SIG-M5 treated with dmso at 0.1 percent for 504 hours (cell line): ENCODE data around the gene USP17L12.
"Not testable (repeated sequence)": the region's sequence is repeated elsewhere in the genome, so short reads cannot be mapped to it uniquely, and the experiment has no call there.

Source experiments
- DNase-seq: peaks from one replicate; lab custom pipeline; 2025; ENCODE audit not compliant: unreplicated experiment; lab: John Stamatoyannopoulos, UW

Gene USP17L12, protein sequence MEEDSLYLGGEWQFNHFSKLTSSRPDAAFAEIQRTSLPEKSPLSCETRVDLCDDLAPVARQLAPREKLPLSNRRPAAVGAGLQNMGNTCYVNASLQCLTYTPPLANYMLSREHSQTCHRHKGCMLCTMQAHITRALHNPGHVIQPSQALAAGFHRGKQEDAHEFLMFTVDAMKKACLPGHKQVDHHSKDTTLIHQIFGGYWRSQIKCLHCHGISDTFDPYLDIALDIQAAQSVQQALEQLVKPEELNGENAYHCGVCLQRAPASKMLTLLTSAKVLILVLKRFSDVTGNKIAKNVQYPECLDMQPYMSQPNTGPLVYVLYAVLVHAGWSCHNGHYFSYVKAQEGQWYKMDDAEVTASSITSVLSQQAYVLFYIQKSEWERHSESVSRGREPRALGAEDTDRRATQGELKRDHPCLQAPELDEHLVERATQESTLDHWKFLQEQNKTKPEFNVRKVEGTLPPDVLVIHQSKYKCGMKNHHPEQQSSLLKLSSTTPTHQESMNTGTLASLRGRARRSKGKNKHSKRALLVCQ

DNA sequence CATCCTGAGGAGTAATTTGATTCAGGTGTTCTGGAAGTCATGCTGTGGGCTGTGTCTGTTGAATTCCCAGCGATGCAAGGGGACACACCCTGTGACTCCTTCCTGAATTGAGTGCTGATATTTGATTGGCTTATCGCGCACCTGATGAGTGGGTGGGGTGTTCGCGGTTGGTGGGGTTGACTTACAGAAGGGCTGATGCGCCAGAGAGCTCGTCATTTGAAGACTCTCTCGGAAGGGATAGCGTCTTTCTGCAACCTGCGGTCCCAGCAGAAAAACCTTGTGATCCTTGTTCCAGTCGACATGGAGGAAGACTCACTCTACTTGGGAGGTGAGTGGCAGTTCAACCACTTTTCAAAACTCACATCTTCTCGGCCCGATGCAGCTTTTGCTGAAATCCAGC lies at the start of gene USP17L12:
USP17L12 (plus strand) TSS at position 301 of the 400 bp plus-strand sequence; CDS start at position 301, 0 bp downstream.
- not testable (repeated sequence) for DNase-seq

DNA sequence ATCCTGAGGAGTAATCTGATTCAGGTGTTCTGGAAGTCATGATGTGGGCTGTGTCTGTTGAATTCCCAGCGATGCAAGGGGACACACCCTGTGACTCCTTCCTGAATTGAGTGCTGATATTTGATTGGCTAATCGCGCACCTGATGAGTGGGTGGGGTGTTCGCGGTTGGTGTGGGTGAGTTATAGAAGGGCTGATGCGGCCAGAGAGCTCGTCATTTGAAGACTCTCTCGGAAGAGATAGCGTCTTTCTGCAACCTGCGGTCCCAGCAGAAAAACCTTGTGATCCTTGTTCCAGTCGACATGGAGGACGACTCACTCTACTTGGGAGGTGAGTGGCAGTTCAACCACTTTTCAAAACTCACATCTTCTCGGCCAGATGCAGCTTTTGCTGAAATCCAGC lies 9.6 kb upstream of the USP17L12 start, which contains the start of gene USP17L10:
USP17L10 (plus strand) TSS at position 301 of the 400 bp plus-strand sequence; CDS start at position 301, 0 bp downstream.
- DNase-seq = not testable (repeated sequence)

DNA sequence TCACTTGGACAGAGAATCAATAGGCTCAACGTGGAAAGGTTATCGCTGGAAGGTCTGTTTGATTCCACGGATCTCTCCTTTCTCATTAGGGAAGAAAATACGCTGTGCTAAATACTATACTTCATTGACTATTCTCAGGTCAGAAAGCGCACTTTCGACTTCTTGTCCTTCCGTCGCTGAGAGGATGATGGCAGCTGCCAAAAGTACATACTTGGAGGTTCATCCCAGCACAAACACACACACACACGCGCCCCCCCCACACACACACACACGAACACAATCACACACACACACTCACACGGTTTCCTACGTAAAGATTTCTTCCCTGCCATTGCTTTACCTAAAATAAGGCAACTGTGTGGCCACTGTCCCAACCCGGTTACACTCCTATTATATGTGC lies 5.3 kb upstream of the USP17L12 start:
- DNase-seq = not testable (repeated sequence)

DNA sequence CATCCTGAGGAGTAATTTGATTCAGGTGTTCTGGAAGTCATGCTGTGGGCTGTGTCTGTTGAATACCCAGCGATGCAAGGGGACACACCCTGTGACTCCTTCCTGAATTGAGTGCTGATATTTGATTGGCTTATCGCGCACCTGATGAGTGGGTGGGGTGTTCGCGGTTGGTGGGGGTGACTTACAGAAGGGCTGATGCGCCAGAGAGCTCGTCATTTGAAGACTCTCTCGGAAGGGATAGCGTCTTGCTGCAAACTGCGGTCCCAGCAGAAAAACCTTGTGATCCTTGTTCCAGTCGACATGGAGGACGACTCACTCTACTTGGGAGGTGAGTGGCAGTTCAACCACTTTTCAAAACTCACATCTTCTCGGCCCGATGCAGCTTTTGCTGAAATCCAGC lies 4.8 kb upstream of the USP17L12 start, which contains the start of gene USP17L11:
USP17L11 (plus strand) TSS at position 301 of the 400 bp plus-strand sequence; CDS start at position 301, 0 bp downstream.
- DNase-seq = not testable (repeated sequence)

DNA sequence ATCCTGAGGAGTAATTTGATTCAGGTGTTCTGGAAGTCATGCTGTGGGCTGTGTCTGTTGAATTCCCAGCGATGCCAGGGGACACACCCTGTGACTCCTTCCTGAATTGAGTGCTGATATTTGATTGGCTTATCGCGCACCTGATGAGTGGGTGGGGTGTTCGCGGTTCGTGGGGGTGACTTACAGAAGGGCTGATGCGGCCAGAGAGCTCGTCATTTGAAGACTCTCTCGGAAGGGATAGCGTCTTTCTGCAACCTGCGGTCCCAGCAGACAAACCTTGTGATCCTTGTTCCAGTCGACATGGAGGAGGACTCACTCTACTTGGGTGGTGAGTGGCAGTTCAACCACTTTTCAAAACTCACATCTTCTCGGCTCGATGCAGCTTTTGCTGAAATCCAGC lies 4.6 kb downstream of the USP17L12 start, which contains the start of gene USP17L13:
USP17L13 (plus strand) TSS at position 301 of the 400 bp plus-strand sequence; CDS start at position 301, 0 bp downstream.
- DNase-seq = not testable (repeated sequence)

DNA sequence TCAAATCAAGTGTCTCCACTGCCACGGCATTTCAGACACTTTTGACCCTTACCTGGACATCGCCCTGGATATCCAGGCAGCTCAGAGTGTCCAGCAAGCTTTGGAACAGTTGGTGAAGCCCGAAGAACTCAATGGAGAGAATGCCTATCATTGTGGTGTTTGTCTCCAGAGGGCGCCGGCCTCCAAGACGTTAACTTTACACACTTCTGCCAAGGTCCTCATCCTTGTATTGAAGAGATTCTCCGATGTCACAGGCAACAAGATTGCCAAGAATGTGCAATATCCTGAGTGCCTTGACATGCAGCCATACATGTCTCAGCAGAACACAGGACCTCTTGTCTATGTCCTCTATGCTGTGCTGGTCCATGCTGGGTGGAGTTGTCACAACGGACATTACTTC lies 10.3 kb downstream of the USP17L12 start:
- DNase-seq = not testable (repeated sequence)

DNA sequence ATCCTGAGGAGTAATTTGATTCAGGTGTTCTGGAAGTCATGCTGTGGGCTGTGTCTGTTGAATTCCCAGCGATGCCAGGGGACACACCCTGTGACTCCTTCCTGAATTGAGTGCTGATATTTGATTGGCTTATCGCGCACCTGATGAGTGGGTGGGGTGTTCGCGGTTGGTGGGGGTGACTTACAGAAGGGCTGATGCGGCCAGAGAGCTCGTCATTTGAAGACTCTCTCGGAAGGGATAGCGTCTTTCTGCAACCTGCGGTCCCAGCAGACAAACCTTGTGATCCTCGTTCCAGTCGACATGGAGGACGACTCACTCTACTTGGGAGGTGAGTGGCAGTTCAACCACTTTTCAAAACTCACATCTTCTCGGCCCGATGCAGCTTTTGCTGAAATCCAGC lies 14.1 kb downstream of the USP17L12 start, which contains the start of gene USP17L15:
USP17L15 (plus strand) TSS at position 301 of the 400 bp plus-strand sequence; CDS start at position 301, 0 bp downstream.
- not testable (repeated sequence) for DNase-seq

DNA sequence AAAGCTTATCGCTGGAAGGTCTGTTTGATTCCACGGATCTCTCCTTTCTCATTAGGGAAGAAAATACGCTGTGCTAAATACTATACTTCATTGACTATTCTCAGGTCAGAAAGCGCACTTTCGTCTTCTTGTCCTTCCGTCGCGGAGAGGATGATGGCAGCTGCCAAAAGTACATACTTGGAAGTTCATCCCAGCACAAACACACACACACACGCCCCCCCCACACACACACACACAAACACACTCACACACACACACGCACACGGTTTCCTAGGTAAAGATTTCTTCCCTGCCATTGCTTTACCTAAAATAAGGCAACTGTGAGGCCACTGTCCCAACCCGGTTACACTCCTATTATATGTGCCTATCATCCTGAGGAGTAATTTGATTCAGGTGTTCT lies 18.5 kb downstream of the USP17L12 start:
- DNase-seq = not testable (repeated sequence)

DNA sequence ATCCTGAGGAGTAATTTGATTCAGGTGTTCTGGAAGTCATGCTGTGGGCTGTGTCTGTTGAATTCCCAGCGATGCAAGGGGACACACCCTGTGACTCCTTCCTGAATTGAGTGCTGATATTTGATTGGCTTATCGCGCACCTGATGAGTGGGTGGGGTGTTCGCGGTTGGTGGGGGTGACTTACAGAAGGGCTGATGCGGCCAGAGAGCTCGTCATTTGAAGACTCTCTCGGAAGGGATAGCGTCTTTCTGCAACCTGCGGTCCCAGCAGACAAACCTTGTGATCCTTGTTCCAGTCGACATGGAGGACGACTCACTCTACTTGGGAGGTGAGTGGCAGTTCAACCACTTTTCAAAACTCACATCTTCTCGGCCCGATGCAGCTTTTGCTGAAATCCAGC lies 23.6 kb downstream of the USP17L12 start, which contains the start of gene USP17L17:
USP17L17 (plus strand) TSS at position 301 of the 400 bp plus-strand sequence; CDS start at position 301, 0 bp downstream.
- not testable (repeated sequence) for DNase-seq

DNA sequence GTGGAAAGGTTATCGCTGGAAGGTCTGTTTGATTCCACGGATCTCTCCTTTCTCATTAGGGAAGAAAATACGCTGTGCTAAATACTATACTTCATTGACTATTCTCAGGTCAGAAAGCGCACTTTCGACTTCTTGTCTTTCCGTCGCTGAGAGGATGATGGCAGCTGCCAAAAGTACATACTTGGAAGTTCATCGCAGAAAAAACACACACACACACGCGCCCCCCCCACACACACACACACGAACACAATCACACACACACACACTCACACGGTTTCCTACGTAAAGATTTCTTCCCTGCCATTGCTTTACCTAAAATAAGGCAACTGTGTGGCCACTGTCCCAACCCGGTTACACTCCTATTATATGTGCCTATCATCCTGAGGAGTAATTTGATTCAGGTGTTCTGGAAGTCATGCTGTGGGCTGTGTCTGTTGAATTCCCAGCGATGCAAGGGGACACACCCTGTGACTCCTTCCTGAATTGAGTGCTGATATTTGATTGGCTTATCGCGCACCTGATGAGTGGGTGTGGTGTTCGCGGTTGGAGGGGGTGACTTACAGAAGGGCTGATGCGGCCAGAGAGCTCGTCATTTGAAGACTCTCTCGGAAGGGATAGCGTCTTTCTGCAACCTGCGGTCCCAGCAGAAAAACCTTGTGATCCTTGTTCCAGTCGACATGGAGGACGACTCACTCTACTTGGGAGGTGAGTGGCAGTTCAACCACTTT lies 28.2 kb downstream of the USP17L12 start, which contains the start of gene USP17L18:
USP17L18 (plus strand) TSS at position 678 of the 728 bp plus-strand sequence; CDS start at position 678, 0 bp downstream.
- DNase-seq = not testable (repeated sequence)

DNA sequence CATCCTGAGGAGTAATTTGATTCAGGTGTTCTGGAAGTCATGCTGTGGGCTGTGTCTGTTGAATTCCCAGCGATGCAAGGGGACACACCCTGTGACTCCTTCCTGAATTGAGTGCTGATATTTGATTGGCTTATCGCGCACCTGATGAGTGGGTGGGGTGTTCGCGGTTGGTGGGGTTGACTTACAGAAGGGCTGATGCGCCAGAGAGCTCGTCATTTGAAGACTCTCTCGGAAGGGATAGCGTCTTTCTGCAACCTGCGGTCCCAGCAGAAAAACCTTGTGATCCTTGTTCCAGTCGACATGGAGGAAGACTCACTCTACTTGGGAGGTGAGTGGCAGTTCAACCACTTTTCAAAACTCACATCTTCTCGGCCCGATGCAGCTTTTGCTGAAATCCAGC lies 33.1 kb downstream of the USP17L12 start, which contains the start of gene USP17L19:
USP17L19 (plus strand) TSS at position 301 of the 400 bp plus-strand sequence; CDS start at position 301, 0 bp downstream.
- DNase-seq = not testable (repeated sequence)

DNA sequence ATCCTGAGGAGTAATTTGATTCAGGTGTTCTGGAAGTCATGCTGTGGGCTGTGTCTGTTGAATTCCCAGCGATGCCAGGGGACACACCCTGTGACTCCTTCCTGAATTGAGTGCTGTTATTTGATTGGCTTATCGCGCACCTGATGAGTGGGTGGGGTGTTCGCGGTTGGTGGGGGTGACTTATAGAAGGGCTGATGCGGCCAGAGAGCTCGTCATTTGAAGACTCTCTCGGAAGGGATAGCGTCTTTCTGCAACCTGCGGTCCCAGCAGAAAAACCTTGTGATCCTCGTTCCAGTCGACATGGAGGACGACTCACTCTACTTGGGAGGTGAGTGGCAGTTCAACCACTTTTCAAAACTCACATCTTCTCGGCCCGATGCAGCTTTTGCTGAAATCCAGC lies 37.9 kb downstream of the USP17L12 start, which contains the start of gene USP17L20:
USP17L20 (plus strand) TSS at position 301 of the 400 bp plus-strand sequence; CDS start at position 301, 0 bp downstream.
- DNase-seq = not testable (repeated sequence)

DNA sequence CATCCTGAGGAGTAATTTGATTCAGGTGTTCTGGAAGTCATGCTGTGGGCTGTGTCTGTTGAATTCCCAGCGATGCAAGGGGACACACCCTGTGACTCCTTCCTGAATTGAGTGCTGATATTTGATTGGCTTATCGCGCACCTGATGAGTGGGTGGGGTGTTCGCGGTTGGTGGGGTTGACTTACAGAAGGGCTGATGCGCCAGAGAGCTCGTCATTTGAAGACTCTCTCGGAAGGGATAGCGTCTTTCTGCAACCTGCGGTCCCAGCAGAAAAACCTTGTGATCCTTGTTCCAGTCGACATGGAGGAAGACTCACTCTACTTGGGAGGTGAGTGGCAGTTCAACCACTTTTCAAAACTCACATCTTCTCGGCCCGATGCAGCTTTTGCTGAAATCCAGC lies 42.6 kb downstream of the USP17L12 start, which contains the start of gene USP17L21:
USP17L21 (plus strand) TSS at position 301 of the 400 bp plus-strand sequence; CDS start at position 301, 0 bp downstream.
- DNase-seq = not testable (repeated sequence)

DNA sequence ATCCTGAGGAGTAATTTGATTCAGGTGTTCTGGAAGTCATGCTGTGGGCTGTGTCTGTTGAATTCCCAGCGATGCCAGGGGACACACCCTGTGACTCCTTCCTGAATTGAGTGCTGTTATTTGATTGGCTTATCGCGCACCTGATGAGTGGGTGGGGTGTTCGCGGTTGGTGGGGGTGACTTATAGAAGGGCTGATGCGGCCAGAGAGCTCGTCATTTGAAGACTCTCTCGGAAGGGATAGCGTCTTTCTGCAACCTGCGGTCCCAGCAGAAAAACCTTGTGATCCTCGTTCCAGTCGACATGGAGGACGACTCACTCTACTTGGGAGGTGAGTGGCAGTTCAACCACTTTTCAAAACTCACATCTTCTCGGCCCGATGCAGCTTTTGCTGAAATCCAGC lies 47.4 kb downstream of the USP17L12 start, which contains the start of gene USP17L22:
USP17L22 (plus strand) TSS at position 301 of the 400 bp plus-strand sequence; CDS start at position 301, 0 bp downstream.
- not testable (repeated sequence) for DNase-seq
